Vagina (tissue), 2 donors: ENCODE measurements around the gene EPHB1.

Experiments used
- POLR2AphosphoS5 ChIP-seq, 2 donors: sonication (generic); formaldehyde crosslinking; IDR thresholded peaks; one replicate each; pipeline ENCODE4 v1.9.0; 2017; ENCODE audit warnings: antibody characterized with exemption in 2 of 2, mild to moderate bottlenecking in 2 of 2, low read depth in 1 of 2; ENCODE audit not compliant: insufficient read depth in 1 of 2
- TF ChIP-seq, protein P1 (sequence below), 3 experiments: fragments of 450-650 bp in 2 of 3; fragments of 200-600 bp in 1 of 3; sonication (generic) in 1 of 3; IDR thresholded peaks; one replicate each; pipeline ENCODE4 v1.5.1; 2017 to 2019; ENCODE audit warnings: antibody characterized with exemption in 3 of 3, mild to moderate bottlenecking in 2 of 3, moderate library complexity in 2 of 3

DNA sequence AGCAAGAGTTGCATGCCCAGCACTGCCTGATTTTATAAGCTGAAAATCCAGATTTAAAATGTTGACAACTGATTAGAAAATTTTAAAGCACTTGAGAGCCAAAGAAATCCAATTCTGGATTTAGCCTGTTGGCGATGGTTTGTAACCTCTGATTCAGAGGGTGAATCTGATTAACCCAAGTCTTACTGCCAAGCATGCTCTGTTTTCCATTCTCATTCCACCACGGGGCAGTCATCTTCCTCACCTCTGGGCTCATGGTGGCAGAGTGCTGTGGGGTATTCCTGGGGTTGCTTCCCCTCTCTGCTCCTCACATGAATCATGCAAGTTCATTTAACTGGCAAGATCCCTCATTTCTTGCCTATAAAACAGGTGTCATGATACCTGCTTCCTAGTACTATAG, 342.2 kb downstream of the EPHB1 start:
- TF ChIP-seq, protein P1, sequence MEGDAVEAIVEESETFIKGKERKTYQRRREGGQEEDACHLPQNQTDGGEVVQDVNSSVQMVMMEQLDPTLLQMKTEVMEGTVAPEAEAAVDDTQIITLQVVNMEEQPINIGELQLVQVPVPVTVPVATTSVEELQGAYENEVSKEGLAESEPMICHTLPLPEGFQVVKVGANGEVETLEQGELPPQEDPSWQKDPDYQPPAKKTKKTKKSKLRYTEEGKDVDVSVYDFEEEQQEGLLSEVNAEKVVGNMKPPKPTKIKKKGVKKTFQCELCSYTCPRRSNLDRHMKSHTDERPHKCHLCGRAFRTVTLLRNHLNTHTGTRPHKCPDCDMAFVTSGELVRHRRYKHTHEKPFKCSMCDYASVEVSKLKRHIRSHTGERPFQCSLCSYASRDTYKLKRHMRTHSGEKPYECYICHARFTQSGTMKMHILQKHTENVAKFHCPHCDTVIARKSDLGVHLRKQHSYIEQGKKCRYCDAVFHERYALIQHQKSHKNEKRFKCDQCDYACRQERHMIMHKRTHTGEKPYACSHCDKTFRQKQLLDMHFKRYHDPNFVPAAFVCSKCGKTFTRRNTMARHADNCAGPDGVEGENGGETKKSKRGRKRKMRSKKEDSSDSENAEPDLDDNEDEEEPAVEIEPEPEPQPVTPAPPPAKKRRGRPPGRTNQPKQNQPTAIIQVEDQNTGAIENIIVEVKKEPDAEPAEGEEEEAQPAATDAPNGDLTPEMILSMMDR (IDR thresholded peaks at IDR 0.05) = no peak
- no peak for TF ChIP-seq POLR2AphosphoS5 (IDR thresholded peaks at IDR 0.05; ENCODE audit: insufficient read depth in 1 of 2, low read depth in 1 of 2)
